ENCODE results near the gene BABAM1. TPM values are rescaled to one million over a fixed set of nuclear protein-coding genes. Genes with fewer than 3 reads are reported as not detected.
A peak's percentile ranks its signal among the peaks of the same experiment; 100 is the strongest.

The BABAM1 gene
- total and polyA plus RNA-seq, 2 of the 4 experiments (the other 2 are of a cell fraction): 95.1 to 101 TPM

GRCh38 chr19:17260842-17261325 is 6.4 kb upstream of the BABAM1 start:
- H2BK20ac ChIP-seq (ENCODE audit: low read depth, low read length): no peak overlapping the region
- no peaks in the 10 kb centered on the region for H3K27me3 ChIP-seq (ENCODE audit: control insufficient read depth, insufficient read depth, low read length)
- H2BK120ac ChIP-seq (ENCODE audit: low read depth, low read length): no peak overlapping the region
- H2AFZ ChIP-seq (replicated peaks; ENCODE audit: low read length, poor library complexity): peak overlapping the region; percentile 89
- no peak overlapping the region; the same call in 1 of the 2 replicates for H3K23ac ChIP-seq (ENCODE audit: low read depth, low read length)
- H2AK5ac ChIP-seq (ENCODE audit: low read depth, low read length): peak overlapping the region; percentile 73
- in situ Hi-C loops (cut with MboI; ENCODE audit: low sequenced_read_pairs): no loop called here
- dilution Hi-C loops (cut with HindIII; ENCODE audit: low sequenced_read_pairs, unreplicated experiment): no loop called here
- intact Hi-C loops (cut with micrococcal nuclease): no loop called here
- H4K5ac ChIP-seq (ENCODE audit: low read depth, low read length): no peak overlapping the region
- no peak overlapping the region for H3K4me3 ChIP-seq (ENCODE audit: insufficient read depth, low read depth, low read length)
- no peak overlapping the region; the same call in 1 of the 2 replicates for H3K56ac ChIP-seq (ENCODE audit: extremely low read depth, insufficient read depth, low read length)
- TF ChIP-seq SMC3 (IDR thresholded peaks at IDR 0.05; ENCODE audit: low read depth, low read length) (peak; percentile 68), RAD21 (IDR thresholded peaks at IDR 0.05; ENCODE audit: low read length) (peak; percentile 55), ELK1 (IDR thresholded peaks at IDR 0.05; ENCODE audit: borderline replicate concordance, low read depth, low read length) (no peak), RCOR1 (IDR thresholded peaks at IDR 0.05; ENCODE audit: insufficient replicate concordance, low read length) (peak; percentile 28)
- TF ChIP-seq, protein P1, sequence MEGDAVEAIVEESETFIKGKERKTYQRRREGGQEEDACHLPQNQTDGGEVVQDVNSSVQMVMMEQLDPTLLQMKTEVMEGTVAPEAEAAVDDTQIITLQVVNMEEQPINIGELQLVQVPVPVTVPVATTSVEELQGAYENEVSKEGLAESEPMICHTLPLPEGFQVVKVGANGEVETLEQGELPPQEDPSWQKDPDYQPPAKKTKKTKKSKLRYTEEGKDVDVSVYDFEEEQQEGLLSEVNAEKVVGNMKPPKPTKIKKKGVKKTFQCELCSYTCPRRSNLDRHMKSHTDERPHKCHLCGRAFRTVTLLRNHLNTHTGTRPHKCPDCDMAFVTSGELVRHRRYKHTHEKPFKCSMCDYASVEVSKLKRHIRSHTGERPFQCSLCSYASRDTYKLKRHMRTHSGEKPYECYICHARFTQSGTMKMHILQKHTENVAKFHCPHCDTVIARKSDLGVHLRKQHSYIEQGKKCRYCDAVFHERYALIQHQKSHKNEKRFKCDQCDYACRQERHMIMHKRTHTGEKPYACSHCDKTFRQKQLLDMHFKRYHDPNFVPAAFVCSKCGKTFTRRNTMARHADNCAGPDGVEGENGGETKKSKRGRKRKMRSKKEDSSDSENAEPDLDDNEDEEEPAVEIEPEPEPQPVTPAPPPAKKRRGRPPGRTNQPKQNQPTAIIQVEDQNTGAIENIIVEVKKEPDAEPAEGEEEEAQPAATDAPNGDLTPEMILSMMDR (conservative IDR thresholded peaks at IDR 0.05; ENCODE audit: low read depth, low read length): peak; percentile 74
- 0 out of 2 replicates have a peak, but pooled peaks cover 4% of the 10 kb centered on the region for H4K20me1 ChIP-seq (ENCODE audit: insufficient read depth, low read length)
- peak; percentile 98 for ATAC-seq (ENCODE audit: low read depth)
- no peak overlapping the region for H3K4ac ChIP-seq (ENCODE audit: low read depth, low read length)
- H3K36me3 ChIP-seq (ENCODE audit: control insufficient read depth, insufficient read depth, low read length): no peaks in the 10 kb centered on the region
- H3K14ac ChIP-seq (replicated peaks; ENCODE audit: low read depth, low read length): no peak overlapping the region
- BruUV-seq (replicated peaks): no TSS peak
- H2BK5ac ChIP-seq (ENCODE audit: low read depth, low read length, poor library complexity, severe bottlenecking): no peak overlapping the region
- H3K9ac ChIP-seq (ENCODE audit: low read depth, low read length): no peak overlapping the region
- peak overlapping the region; percentile 85 for H2AK9ac ChIP-seq (replicated peaks; ENCODE audit: low read depth, low read length, poor library complexity)
- ChIA-PET POLR2A (ENCODE audit: unreplicated experiment) (no interaction called here), CTCF (no interaction called here)
- H3K4me1 ChIP-seq (ENCODE audit: control insufficient read depth, insufficient read depth, low read length): no peaks in the 10 kb centered on the region
- DNase-seq: peak; percentile 64
- no peak overlapping the region for H4K91ac ChIP-seq (ENCODE audit: insufficient read depth, low read depth, low read length)
- no peak overlapping the region for H3K4me2 ChIP-seq (ENCODE audit: low read depth, low read length)
- H3K27ac ChIP-seq (ENCODE audit: insufficient read depth, low read length): no peak overlapping the region
- no peaks in the 10 kb centered on the region; a peak in 1 of 4 replicates for H3K79me1 ChIP-seq (ENCODE audit: low read depth in 1 of 2, low read length in 2 of 2)
- no peak overlapping the region for H3K18ac ChIP-seq (ENCODE audit: low read depth, low read length)
- peak overlapping the region in 1 of 2 experiments; percentile 74; a peak in 1 of 4 replicates for H4K8ac ChIP-seq (ENCODE audit: low read depth in 2 of 2, low read length in 2 of 2)
- H3K9me1 ChIP-seq (ENCODE audit: insufficient read depth, low read length): peaks cover 4% of the 10 kb centered on the region
- H2BK15ac ChIP-seq (ENCODE audit: low read depth, low read length): no peak overlapping the region
- 16% methylated on average over 12 of the region's 15 CpGs; no CpG with 5 or more reads in 1 of the 2 experiments for WGBS, 2 experiments (ENCODE audit: extremely low coverage in 2 of 2, insufficient read length in 1 of 2)
- peaks cover 10% of the 10 kb centered on the region for H3K9me3 ChIP-seq (ENCODE audit: control insufficient read depth, insufficient read depth, low read length)
